ENCODE data around the gene RPE. TPM values are rescaled to one million over a fixed set of nuclear protein-coding genes. Genes with fewer than 3 reads are reported as not detected.

The RPE gene
- total and polyA plus RNA-seq, 4 donors: 12.3 to 50.1 (median 19.2) TPM

GRCh38 chr2:210007895-210008294 lies 5.5 kb downstream of the RPE start:
- H3K9ac ChIP-seq (ENCODE audit: low read depth in 1 of 2, low read length in 2 of 2): no peak overlapping the region
- H3K27ac ChIP-seq (ENCODE audit: low read depth in 1 of 2, low read length in 2 of 2): no peak overlapping the region
- WGBS: 91% methylated on average over 2 of the region's 2 CpGs
- no peaks in the 10 kb centered on the region for H3K9me3 ChIP-seq (ENCODE audit: control insufficient read depth in 4 of 4, low read length in 3 of 4)
- H3K27me3 ChIP-seq (ENCODE audit: control insufficient read depth in 4 of 4, insufficient read depth in 4 of 4, low read length in 3 of 4): no peaks in the 10 kb centered on the region
- H3K4me3 ChIP-seq (ENCODE audit: low read depth in 1 of 3, low read length in 3 of 3): no peak overlapping the region
- peaks cover 0 to 15% (median 4%) of the 10 kb centered on the region in 4 donors for H3K36me3 ChIP-seq (ENCODE audit: control insufficient read depth in 4 of 4, insufficient read depth in 3 of 4, low read depth in 1 of 4, low read length in 3 of 4)
- TF ChIP-seq REST (IDR thresholded peaks at IDR 0.05) (no peak), GABPA (IDR thresholded peaks at IDR 0.05 in 1 of 2, conservative IDR thresholded peaks at IDR 0.05 in 1 of 2) (no peak), ZBTB33 (IDR thresholded peaks at IDR 0.05) (no peak), EGR1 (IDR thresholded peaks at IDR 0.05; ENCODE audit: low read depth in 2 of 2) (no peak), TAF1 (conservative IDR thresholded peaks at IDR 0.05) (no peak), CTCF (IDR thresholded peaks at IDR 0.05; ENCODE audit: low read depth, low read length, missing input control) (no peak), HNF4G (IDR thresholded peaks at IDR 0.05) (no peak), MAX (IDR thresholded peaks at IDR 0.05) (no peak), RAD21 (IDR thresholded peaks at IDR 0.05) (no peak), NR2F2 (IDR thresholded peaks at IDR 0.05) (no peak), ATF3 (IDR thresholded peaks at IDR 0.05) (no peak), FOXA2 (IDR thresholded peaks at IDR 0.05) (no peak), JUND (IDR thresholded peaks at IDR 0.05) (no peak), SP1 (IDR thresholded peaks at IDR 0.05) (no peak), YY1 (IDR thresholded peaks at IDR 0.05) (no peak), RXRA (IDR thresholded peaks at IDR 0.05) (no peak), FOXA1 (IDR thresholded peaks at IDR 0.05) (no peak), HNF4A (conservative IDR thresholded peaks at IDR 0.05) (no peak)
- H3K4me1 ChIP-seq (ENCODE audit: control insufficient read depth in 4 of 4, insufficient read depth in 4 of 4, low read length in 3 of 4): peaks cover 4 to 21% (median 16%) of the 10 kb centered on the region in 4 donors
- no peak for DNase-seq (ENCODE audit: low spot score)

Data from liver (tissue), 9 donors.